SK-N-MC (cell line): ENCODE measurements around the gene PLA2G12A.

Experiments
- EZH2 ChIP-seq: fragments of 200-600 bp; sonication (generic); IDR thresholded peaks from one replicate; pipeline ENCODE4 v1.6.1; 2017; ENCODE audit warnings: antibody characterized with exemption
- POLR2AphosphoS5 ChIP-seq: IDR thresholded peaks from 2 replicates; pipeline ENCODE4 v1.6.1; 2012; ENCODE audit warnings: mild to moderate bottlenecking, low read depth, low read length, borderline replicate concordance

- TF ChIP-seq EZH2 (no peak), POLR2AphosphoS5 (no peak)
These were observed 30.8 kb upstream of the PLA2G12A start for GRCh38 chr4:109760682-109761081.
